Measurements from ENCODE around the gene WDR64.

Gene WDR64

DNA sequence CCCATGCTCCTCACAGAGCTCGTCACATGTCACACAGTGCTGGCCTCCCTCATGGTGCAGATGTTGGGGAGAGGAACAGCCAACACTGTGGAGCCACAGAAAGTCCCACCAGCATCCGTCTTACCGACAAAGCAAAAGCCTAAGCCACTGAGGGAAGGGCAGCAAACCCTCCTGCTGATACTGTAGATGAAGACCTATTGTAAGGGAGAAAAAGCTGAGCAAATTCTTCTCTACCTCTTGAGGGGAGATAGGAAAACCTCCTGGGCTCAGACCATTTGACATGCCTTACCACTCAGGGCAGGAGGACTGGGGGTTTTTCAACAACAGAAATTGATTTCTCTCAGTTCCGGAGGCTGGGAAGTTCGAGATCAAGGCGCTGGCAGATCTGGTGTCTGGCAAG is 95.9 kb downstream of the WDR64 start:
- DNase-seq (ENCODE audit: low read depth in 1 of 2, low spot score in 1 of 2): no peak
- no peak for TF ChIP-seq JUND (IDR thresholded peaks at IDR 0.05; ENCODE audit: low read depth)
- in situ Hi-C loops (cut with HindIII; ENCODE audit: low pct_unique_long_range_greater_than_20kb, low sequenced_read_pairs): no loop called here

DNA sequence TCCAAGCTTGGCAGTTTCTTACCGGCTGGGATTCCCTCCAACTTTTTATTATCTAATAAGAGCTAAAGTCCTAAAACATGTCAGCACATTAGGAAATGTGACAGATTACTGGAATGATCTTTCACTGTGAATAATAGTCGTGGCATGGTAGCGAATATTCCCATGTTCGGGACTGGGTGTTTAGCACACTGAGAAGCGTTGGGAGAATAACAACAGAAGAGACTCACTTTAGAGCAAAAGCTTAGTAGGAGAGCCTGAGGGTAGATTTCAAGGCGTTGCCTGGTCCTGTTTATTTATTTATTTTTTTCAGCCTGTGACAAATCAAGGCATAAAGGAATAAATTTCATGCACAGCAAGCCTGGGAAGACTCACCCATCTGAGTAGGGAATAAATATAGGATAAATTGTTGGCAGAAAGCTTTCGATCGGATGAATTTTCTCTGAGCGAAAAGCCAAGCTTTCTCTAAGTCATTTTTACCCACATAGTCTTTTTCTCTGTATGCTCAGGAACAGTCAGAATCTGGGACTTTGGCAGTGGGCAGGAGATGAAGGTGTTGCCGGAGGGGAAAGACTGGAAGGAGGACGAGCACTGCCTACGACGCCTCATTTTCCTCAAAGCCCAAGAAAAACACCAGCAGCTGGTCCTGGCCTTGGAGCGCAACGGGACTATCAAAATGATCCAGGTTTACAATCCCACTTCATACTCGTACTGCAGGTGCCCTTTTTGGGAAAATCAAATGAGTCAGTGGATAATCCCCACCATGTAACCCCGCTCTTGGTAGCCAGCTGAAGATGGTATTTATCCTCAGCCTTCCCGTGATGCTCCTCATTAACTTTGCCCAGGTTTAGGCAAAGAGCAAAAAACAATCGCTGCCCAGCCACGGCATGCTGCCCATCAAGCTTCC is 97.2 kb downstream of the WDR64 start:
- in situ Hi-C loops (cut with HindIII; ENCODE audit: low pct_unique_long_range_greater_than_20kb, low sequenced_read_pairs): no loop called here
- peak; percentile 5 to 51 for DNase-seq (ENCODE audit: low read depth in 1 of 2, low spot score in 1 of 2)
- TF ChIP-seq JUND (IDR thresholded peaks at IDR 0.05; ENCODE audit: low read depth): no peak

DNA sequence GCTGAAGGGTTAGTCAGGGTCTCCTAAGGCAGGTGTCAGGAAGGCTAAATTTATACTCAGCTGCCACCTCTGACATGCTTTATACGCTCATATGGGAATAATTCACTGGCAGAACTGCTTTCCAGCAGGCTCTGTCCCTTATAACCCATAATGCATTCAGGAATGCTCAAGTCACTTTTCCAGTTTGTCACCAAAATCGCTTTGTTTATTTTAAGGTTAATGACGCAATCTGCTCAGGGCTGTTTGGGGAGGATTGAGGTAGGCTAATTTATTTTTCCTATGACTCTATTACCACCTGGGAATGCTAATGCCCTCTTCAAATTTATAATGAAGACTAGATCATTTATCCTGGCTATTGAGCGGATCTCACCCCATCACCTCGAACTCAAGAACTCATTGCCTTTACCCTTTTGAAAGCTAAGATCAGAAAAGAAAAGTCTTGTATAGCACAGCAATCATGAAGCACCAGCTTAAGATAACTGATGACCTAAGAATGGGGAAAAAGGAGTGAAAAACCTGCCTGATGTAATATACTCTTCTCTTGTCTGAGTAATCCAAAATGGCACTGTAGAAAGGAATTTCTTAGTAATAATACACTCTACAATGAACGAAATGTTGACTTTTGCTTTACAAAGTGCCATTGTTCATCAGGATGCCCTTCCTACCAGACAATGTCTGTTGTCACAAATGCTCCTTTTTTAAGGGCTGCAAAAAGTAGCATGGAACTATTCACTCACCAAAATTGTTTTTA is 98.0 kb downstream of the WDR64 start:
- TF ChIP-seq JUND (IDR thresholded peaks at IDR 0.05; ENCODE audit: low read depth): peak; percentile 47; the same call in 1 of the 2 replicates
- peak; percentile 33 to 93 for DNase-seq (ENCODE audit: low read depth in 1 of 2, low spot score in 1 of 2)
- in situ Hi-C loops (cut with HindIII; ENCODE audit: low pct_unique_long_range_greater_than_20kb, low sequenced_read_pairs): no loop called here

DNA sequence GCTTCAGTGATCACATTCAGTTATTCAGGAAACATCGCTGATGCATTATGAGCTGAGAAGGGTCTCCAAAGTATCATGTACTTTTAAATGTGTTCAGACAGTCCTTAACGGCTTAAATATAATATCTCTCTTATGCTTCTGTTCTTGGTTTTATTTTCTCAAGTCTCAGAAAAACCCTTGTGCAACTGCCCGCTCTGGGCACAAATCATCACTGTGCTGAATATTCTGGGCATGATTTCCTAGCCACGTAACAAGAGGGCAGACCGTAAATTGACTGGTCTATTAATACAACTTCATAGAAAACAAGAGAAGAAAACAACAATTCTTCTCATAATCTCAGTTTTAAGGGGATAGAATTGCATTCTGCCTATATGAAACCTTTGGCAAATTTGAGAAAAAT is 99.4 kb downstream of the WDR64 start:
- in situ Hi-C loops (cut with HindIII; ENCODE audit: low pct_unique_long_range_greater_than_20kb, low sequenced_read_pairs): no loop called here
- no peak for TF ChIP-seq JUND (IDR thresholded peaks at IDR 0.05; ENCODE audit: low read depth)
- no peak for DNase-seq (ENCODE audit: low read depth in 1 of 2, low spot score in 1 of 2)

DNA sequence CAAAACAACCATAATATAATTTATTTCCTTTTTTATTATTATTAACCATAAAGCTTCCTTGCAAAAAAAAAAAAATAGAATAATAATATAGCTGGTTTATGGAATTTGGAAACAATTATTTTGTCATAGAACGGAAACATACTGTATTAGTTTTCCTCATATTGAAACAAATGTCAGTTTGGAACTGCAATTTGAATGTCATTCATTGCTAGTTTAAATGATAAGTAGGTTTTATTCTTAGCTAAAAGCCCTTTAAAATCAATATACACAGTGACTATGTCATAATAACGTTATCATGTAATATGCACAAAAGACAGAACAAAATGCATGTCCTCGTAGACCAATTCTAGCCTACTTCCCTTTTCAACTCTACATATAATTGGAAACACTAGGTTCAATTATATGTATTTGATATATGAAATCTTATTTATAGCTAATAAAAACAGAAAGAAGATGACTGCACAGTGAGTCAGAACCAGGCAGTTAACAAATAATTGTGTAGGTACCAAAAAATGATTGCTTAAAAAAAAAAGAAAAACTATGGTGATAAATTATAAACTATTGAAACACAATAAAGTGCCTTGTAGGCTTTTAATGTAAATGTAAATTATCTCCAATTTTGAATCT is 110.7 kb downstream of the WDR64 start:
- in situ Hi-C loops (cut with HindIII; ENCODE audit: low pct_unique_long_range_greater_than_20kb, low sequenced_read_pairs): no loop called here
- no peak for DNase-seq (ENCODE audit: low read depth in 1 of 2, low spot score in 1 of 2)
- no peak for TF ChIP-seq JUND (IDR thresholded peaks at IDR 0.05; ENCODE audit: low read depth)

DNA sequence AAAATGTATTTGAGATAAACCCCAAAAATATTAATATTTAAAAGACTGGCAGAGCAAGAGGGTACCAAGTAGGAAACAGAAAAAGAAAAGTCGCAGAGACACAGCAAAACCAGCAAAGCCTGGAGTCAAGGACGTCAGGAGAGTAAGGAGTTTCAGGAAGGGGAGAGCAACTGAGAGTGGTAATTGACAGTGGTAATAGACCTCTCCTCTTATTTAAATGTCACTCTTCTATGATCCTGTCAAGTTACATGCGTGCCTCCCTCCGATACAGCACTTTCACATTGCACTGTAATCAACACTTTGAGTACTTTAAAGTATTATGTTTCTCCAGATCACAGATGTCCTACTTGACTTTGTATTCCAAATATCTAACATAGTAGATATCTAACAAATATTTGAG is 113.3 kb downstream of the WDR64 start:
- TF ChIP-seq JUND (IDR thresholded peaks at IDR 0.05; ENCODE audit: low read depth): no peak
- DNase-seq (ENCODE audit: low read depth in 1 of 2, low spot score in 1 of 2): no peak
- in situ Hi-C loops (cut with HindIII; ENCODE audit: low pct_unique_long_range_greater_than_20kb, low sequenced_read_pairs): no loop called here

DNA sequence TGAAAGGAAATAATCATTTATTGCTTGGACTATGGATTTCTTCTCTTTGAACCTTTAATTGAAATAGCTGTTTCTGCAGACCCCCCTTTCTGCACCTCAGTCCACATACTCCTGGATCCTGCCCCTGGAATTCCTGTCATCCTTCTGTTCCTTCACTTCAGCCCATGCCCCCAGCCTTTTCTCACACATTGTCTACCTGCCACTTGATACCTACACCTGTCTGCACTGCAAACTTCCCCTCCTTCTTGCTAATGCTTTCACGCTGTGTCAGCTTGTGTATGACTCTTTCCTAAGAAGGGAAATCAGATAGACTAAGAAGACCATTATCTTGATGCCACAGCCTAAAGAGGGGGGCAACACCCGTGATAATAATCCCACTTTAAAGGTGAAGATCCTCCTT is 115.7 kb downstream of the WDR64 start:
- in situ Hi-C loops (cut with HindIII; ENCODE audit: low pct_unique_long_range_greater_than_20kb, low sequenced_read_pairs): no loop called here

DNA sequence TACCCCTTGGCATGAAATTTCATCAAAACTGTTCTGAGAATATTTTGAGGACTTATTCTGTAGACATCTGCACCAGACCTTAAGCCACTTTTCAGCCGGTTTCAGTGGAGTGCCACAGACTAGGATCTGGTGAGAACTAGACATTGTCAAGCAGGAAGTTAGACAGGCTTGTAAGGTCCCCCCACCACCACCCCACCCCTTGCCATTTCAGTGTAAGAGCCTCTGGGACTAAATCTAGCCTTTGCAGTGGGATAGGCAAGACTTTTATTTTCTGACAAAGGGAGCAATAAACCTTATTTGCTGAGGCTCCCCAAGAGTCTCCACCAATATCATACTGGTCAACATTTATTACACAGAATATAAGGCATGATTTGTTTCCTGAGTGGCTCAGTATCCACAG is 118.0 kb downstream of the WDR64 start:
- in situ Hi-C loops (cut with HindIII; ENCODE audit: low pct_unique_long_range_greater_than_20kb, low sequenced_read_pairs): no loop called here
- TF ChIP-seq JUND (IDR thresholded peaks at IDR 0.05; ENCODE audit: low read depth): no peak
- DNase-seq (ENCODE audit: low read depth in 1 of 2, low spot score in 1 of 2): no peak

More for the DNA sequence above, 115.7 kb downstream of the WDR64 start:
- no peak for DNase-seq (ENCODE audit: low read depth in 1 of 2, low spot score in 1 of 2)
- no peak for TF ChIP-seq JUND (IDR thresholded peaks at IDR 0.05; ENCODE audit: low read depth)

DNA sequence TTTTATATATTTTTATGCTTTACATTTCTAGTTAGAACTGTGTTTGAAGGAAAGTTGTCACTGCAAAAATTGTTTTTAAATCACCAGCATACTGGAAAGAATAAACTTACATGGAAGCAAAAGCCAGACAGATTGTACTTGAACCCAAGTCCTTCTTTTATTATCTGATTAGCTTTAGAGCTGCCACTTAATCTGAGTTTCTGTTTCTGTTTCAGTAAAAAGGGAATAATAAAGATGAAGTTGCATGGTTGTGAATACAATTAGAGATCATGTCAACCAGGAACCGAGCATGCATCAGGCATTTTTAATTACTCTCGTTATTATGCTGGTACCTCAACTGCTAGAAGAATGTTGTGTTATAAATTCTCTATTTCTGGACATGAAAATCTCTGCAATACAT is 119.0 kb downstream of the WDR64 start:
- in situ Hi-C loops (cut with HindIII; ENCODE audit: low pct_unique_long_range_greater_than_20kb, low sequenced_read_pairs): no loop called here
- DNase-seq (ENCODE audit: low read depth in 1 of 2, low spot score in 1 of 2): no peak
- TF ChIP-seq JUND (IDR thresholded peaks at IDR 0.05; ENCODE audit: low read depth): no peak

DNA sequence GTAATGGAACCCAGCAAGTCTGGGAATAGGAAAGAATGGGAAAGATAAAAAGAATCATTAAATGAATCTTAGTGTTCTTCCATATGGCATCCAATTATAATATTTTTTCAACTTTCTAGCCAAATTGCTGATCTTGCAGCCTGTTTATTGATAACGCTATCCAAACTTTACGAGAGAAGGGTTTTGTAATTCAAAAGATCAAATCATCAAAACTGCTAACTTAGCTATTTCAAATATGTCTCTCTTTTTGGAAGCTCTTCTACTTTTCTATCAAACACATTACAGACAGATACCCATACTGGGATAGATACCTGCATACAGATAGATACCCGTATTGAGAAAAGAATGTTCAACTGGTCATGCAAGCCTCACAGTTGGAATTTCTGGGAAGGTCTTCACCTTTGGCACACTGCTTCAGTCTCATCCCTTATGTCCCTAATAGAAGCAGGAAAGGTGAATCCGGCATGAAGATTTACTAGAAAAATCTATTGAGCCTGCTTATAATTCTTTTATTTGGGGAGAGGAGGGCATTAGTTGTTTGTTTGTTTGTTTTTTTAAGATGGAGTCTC is 120.9 kb downstream of the WDR64 start:
- DNase-seq (ENCODE audit: low read depth in 1 of 2, low spot score in 1 of 2): no peak
- in situ Hi-C loops (cut with HindIII; ENCODE audit: low pct_unique_long_range_greater_than_20kb, low sequenced_read_pairs): no loop called here
- TF ChIP-seq JUND (IDR thresholded peaks at IDR 0.05; ENCODE audit: low read depth): no peak

DNA sequence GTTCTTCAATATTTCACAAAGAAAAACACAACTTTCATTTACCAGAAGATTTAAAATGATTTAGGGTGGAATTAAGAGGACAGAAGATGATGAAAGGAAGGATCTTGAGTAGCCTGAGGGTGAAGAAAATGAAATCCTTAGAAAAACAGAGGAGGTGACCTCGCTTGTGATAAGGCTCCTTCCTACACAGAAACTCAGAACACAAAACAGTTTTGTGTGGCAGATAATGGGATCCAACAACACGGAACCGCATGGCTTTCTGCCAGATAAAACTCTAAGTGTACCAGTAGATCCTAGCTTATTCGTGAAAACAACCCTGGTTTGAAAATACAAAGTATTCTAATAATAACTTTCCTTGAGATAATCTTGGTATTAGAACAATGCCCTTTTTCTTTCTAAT is 121.9 kb downstream of the WDR64 start:
- DNase-seq (ENCODE audit: low read depth in 1 of 2, low spot score in 1 of 2): no peak
- no peak for TF ChIP-seq JUND (IDR thresholded peaks at IDR 0.05; ENCODE audit: low read depth)
- in situ Hi-C loops (cut with HindIII; ENCODE audit: low pct_unique_long_range_greater_than_20kb, low sequenced_read_pairs): no loop called here

DNA sequence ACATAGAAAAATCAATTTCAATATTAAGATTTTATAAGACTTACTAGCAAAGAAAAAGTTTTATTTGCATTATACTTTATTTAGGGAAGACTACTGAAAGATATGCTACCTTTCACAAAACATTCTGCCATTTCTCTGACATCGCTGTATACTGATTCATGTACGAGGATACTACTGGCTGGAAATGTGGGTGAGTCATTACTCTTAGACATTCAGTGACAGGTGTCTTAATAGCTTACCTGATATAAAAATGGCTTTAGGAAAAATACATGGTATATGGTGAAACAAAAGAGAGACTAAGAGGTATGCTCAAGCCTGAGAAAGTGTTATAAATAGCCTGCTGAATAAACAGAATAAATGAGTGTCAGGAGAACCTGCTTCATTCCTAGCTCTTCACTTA is 122.9 kb downstream of the WDR64 start:
- no peak for TF ChIP-seq JUND (IDR thresholded peaks at IDR 0.05; ENCODE audit: low read depth)
- in situ Hi-C loops (cut with HindIII; ENCODE audit: low pct_unique_long_range_greater_than_20kb, low sequenced_read_pairs): no loop called here
- DNase-seq (ENCODE audit: low read depth in 1 of 2, low spot score in 1 of 2): no peak

All from T47D (cell line).